ENCODE data around the gene SLC35A5.

DNA sequence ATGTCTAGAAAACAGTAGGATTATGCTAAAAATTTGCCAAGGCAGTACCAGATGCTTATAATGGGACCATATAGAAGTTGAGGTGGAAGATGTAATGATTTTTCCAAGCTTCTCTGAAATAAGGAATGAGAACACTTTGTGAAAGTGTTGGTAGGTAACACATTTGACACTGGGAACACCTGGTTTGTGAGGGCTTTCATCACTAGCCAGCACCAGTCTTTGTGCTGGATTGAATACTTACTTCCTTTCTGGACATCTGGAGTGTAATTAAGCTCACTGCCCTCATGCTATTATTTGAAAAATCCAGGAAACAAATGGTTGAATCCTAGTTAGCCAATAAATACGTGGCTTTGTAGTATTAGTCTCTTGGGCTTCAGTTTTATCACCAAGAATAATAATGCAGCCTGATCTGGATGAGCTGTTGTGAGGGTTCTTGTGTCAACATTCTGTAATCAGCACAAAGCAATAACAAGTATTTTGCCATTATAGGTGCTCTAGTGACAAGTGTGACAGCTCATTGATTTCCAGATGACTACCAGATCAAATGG, 66.1 kb downstream of the SLC35A5 start:
- TF ChIP-seq CTCF (IDR thresholded peaks at IDR 0.05) = no peak
- no peak for TF ChIP-seq POLR2A (IDR thresholded peaks at IDR 0.05)
